Thoracic aorta (tissue), 2 donors: ENCODE results near the gene CCDC89. TPM values are rescaled to one million over a fixed set of nuclear protein-coding genes. Genes with fewer than 3 reads are reported as not detected.

Experiments
- ATAC-seq: fragments of 150-250 bp; one replicate; pipeline ENCODE4 v1.8.0; 2017; ENCODE audit warnings: low read depth; ENCODE audit not compliant: insufficient number of reproducible peaks, low FRiP score
- DNase-seq: peaks from one replicate; pipeline ENCODE4 v3.0.0-alpha.2; 2020; ENCODE audit warnings: low spot score
- H3K27ac ChIP-seq, 2 donors: fragments of 200-600 bp; sonication (generic); 1 replicate in 1 of 2; 2 replicates in 1 of 2; pipeline ENCODE4 v1.5.1; 2016; ENCODE audit warnings: mild to moderate bottlenecking in 2 of 2, moderate library complexity in 2 of 2
- H3K27me3 ChIP-seq: fragments of 200-600 bp; sonication (generic); replicated peaks from 2 replicates; pipeline ENCODE4 v1.6.0; 2016; ENCODE audit warnings: mild to moderate bottlenecking; ENCODE audit not compliant: insufficient read depth
- H3K36me3 ChIP-seq: fragments of 200-600 bp; sonication (generic); one replicate; pipeline ENCODE4 v1.5.1; 2016
- H3K4me1 ChIP-seq, 2 donors: fragments of 200-600 bp; sonication (generic); 1 replicate in 1 of 2; 2 replicates in 1 of 2; pipeline versions ENCODE4 v1.5.1 to v1.6.0; 2016; ENCODE audit warnings: low read depth in 2 of 2, mild to moderate bottlenecking in 1 of 2; ENCODE audit not compliant: control insufficient read depth in 1 of 2
- H3K4me3 ChIP-seq: fragments of 200-600 bp; sonication (generic); 2 replicates; pipeline ENCODE4 v1.5.1; 2016; ENCODE audit warnings: mild to moderate bottlenecking
- H3K9me3 ChIP-seq: fragments of 200-600 bp; sonication (generic); 2 replicates; pipeline ENCODE4 v1.5.1; 2016
- CTCF ChIP-seq: fragments of 200-600 bp; sonication (generic); IDR thresholded peaks from one replicate; pipeline ENCODE4 v1.5.1; 2019; ENCODE audit warnings: antibody characterized with exemption
- total RNA-seq, 2 donors: library from RNA; depleted of rRNA; stranded (reverse); fragments of >200 nt; gene quantifications; one replicate each; pipeline versions ENCODE4 v1.1.0 to v1.2.3, GENCODE V29; 2016

CCDC89 gene
- total RNA-seq, 2 donors from 2014 or later: 0.81 to 2.3 TPM

GRCh38 chr11:85699957-85700741, 14.2 kb upstream of the CCDC89 start:
- Histone ChIP-seq H3K27me3 (no peaks in the 10 kb centered on the region), H3K4me1 (no peaks in the 10 kb centered on the region), H3K9me3 (no peaks in the 10 kb centered on the region), H3K27ac (no peak overlapping the region), H3K4me3 (no peak overlapping the region), H3K36me3 (no peaks in the 10 kb centered on the region)
- TF ChIP-seq CTCF: no peak
- DNase-seq (no peak), ATAC-seq (no peak)

GRCh38 chr11:85698195-85698594, 12.2 kb upstream of the CCDC89 start:
- no peak for ATAC-seq
- no peaks in the 10 kb centered on the region for H3K36me3 ChIP-seq
- no peak for TF ChIP-seq CTCF
- no peaks in the 10 kb centered on the region for H3K27me3 ChIP-seq
- H3K4me1 ChIP-seq: no peaks in the 10 kb centered on the region
- no peak overlapping the region for H3K4me3 ChIP-seq
- no peak overlapping the region for H3K27ac ChIP-seq
- DNase-seq: no peak
- no peaks in the 10 kb centered on the region for H3K9me3 ChIP-seq

GRCh38 chr11:85697747-85698146, 11.8 kb upstream of the CCDC89 start:
- ATAC-seq: no peak
- Histone ChIP-seq H3K36me3 (no peaks in the 10 kb centered on the region), H3K4me3 (no peak overlapping the region), H3K4me1 (no peaks in the 10 kb centered on the region), H3K27ac (no peak overlapping the region), H3K9me3 (no peaks in the 10 kb centered on the region), H3K27me3 (no peaks in the 10 kb centered on the region)
- DNase-seq: no peak
- TF ChIP-seq CTCF: no peak

GRCh38 chr11:85695546-85695945, 9.6 kb upstream of the CCDC89 start:
- no peak overlapping the region for H3K4me3 ChIP-seq
- H3K4me1 ChIP-seq: no peaks in the 10 kb centered on the region
- H3K27me3 ChIP-seq: no peaks in the 10 kb centered on the region
- H3K36me3 ChIP-seq: no peaks in the 10 kb centered on the region
- no peaks in the 10 kb centered on the region for H3K9me3 ChIP-seq
- ATAC-seq (no peak), DNase-seq (no peak)
- no peak overlapping the region for H3K27ac ChIP-seq
- no peak for TF ChIP-seq CTCF

- DNase-seq: no peak
- no peaks in the 10 kb centered on the region for H3K27me3 ChIP-seq
- H3K36me3 ChIP-seq: no peaks in the 10 kb centered on the region
- no peak overlapping the region for H3K4me3 ChIP-seq
- no peak for TF ChIP-seq CTCF
- no peaks in the 10 kb centered on the region for H3K4me1 ChIP-seq
- no peak overlapping the region for H3K27ac ChIP-seq
- no peak for ATAC-seq
- H3K9me3 ChIP-seq: no peaks in the 10 kb centered on the region
Observed at GRCh38 chr11:85694385-85694980, 8.5 kb upstream of the CCDC89 start.
